K562 (cell line): ENCODE data around the gene PEAR1. TPM values are rescaled to one million over a fixed set of nuclear protein-coding genes. Genes with fewer than 3 reads are reported as not detected.

Source experiments
- ASH1L ChIP-seq: fragments of 450-650 bp; IDR thresholded peaks from 2 replicates; pipeline ENCODE4 v1.6.1; 2018; ENCODE audit warnings: borderline replicate concordance, mild to moderate bottlenecking, low read depth; ENCODE audit not compliant: partially characterized antibody
- CBX1 ChIP-seq: sonication (generic); IDR thresholded peaks from 2 replicates; pipeline ENCODE4 v1.6.1; 2016; ENCODE audit warnings: antibody characterized with exemption, low read depth, mild to moderate bottlenecking
- FOXK2 ChIP-seq, 2 experiments: fragments of 450-650 bp; IDR thresholded peaks in 1 of 2; conservative IDR thresholded peaks in 1 of 2; 2 replicates each; pipeline ENCODE4 v1.6.1; 2016; ENCODE audit warnings: low read depth in 2 of 2, mild to moderate bottlenecking in 1 of 2
- HNRNPH1 ChIP-seq: fragments of 200-400 bp; formaldehyde crosslinking; optimal IDR thresholded peaks from 2 replicates; pipeline ENCODE3; 2017; ENCODE audit warnings: low read depth, mild to moderate bottlenecking, low read length, moderate library complexity
- MAZ ChIP-seq, 2 experiments: fragments of 450-650 bp in 1 of 2; sonication (generic) in 1 of 2; formaldehyde crosslinking; IDR thresholded peaks in 1 of 2; conservative IDR thresholded peaks in 1 of 2; 2 replicates each; pipeline versions ENCODE4 v1.4.0 to v1.5.0; 2020; ENCODE audit warnings: mild to moderate bottlenecking in 1 of 2, missing genetic modification reagents in 1 of 2
- MIER1 ChIP-seq: fragments of 450-650 bp; IDR thresholded peaks from 2 replicates; pipeline ENCODE4 v1.6.1; 2016; ENCODE audit warnings: antibody characterized with exemption, mild to moderate bottlenecking, low read depth
- NFRKB ChIP-seq: fragments of 450-650 bp; IDR thresholded peaks from 2 replicates; pipeline ENCODE4 v1.6.1; 2016; ENCODE audit warnings: low read depth
- POLR2H ChIP-seq: IDR thresholded peaks from 2 replicates; pipeline ENCODE4 v1.6.1; 2016; ENCODE audit warnings: missing genetic modification characterization, low read depth, mild to moderate bottlenecking, control low read depth, missing compliant biosample characterization, moderate library complexity
- POLR3G ChIP-seq: IDR thresholded peaks from 2 replicates; pipeline ENCODE4 v1.6.1; 2011; ENCODE audit not compliant: insufficient read length, insufficient replicate concordance; ENCODE audit errors: extremely low read depth
- SMAD2 ChIP-seq: fragments of 150-350 bp; IDR thresholded peaks from 2 replicates; pipeline ENCODE4 v1.6.1; 2014; ENCODE audit warnings: low read depth, mild to moderate bottlenecking, low read length
- TAF1 ChIP-seq: IDR thresholded peaks from 2 replicates; pipeline ENCODE4 v1.6.1; 2011; ENCODE audit warnings: mild to moderate bottlenecking, low read length, moderate library complexity; ENCODE audit not compliant: insufficient read depth, control insufficient read depth, severe bottlenecking; ENCODE audit errors: extremely low read depth
- ZBED1 ChIP-seq: IDR thresholded peaks from 2 replicates; pipeline ENCODE4 v1.6.1; 2014
- ZC3H4 ChIP-seq: sonication (generic); formaldehyde crosslinking; IDR thresholded peaks from 2 replicates; pipeline ENCODE4 v1.9.0; 2021; ENCODE audit warnings: missing genetic modification reagents, borderline replicate concordance
- ZNF140 ChIP-seq: fragments of 250-450 bp; sonication (Bioruptor Pico); IDR thresholded peaks from 2 replicates; pipeline ENCODE4 v1.8.0; 2021; ENCODE audit warnings: moderate library complexity, mild to moderate bottlenecking, inconsistent platforms
- ZNF780A ChIP-seq: fragments of 250-450 bp; sonication (Bioruptor Pico); IDR thresholded peaks from 2 replicates; pipeline ENCODE4 v1.5.0; 2021; ENCODE audit warnings: mild to moderate bottlenecking
- polyA plus RNA-seq, 8 experiments: library from polyadenylated mRNA; depleted of rRNA in 4 of 8; stranded (reverse) in 5 of 8; unstranded in 3 of 8; fragments of >200 nt; fragmentation: Nextera tagmentation in 2 of 8; fragmentation: Illumina TruSeq in 1 of 8; extraction: Ambion mirVana in 2 of 8; extraction: Trizol in 1 of 8; gene quantifications; 2 replicates each; pipeline versions ENCODE4 v1.2.1 to v1.2.3, GENCODE V29; 2011 to 2014; ENCODE audit warnings: inconsistent platforms in 1 of 8, missing spikeins in 1 of 8
- total RNA-seq, 7 experiments: library from RNA; depleted of rRNA in 6 of 7; stranded (reverse); fragments of >200 nt in 6 of 7; fragmentation: Illumina TruSeq in 2 of 7; extraction: Trizol in 2 of 7; gene quantifications; 2 replicates each; pipeline versions ENCODE4 v1.2.1 to v1.2.3, GENCODE V29; 2011 to 2021; ENCODE audit warnings: low replicate concordance in 1 of 7
- TF ChIP-seq, protein P1 (sequence below), 2 experiments: fragments of 450-650 bp in 1 of 2; sonication (generic) in 1 of 2; formaldehyde crosslinking in 1 of 2; IDR thresholded peaks in 1 of 2; conservative IDR thresholded peaks in 1 of 2; 2 replicates each; pipeline versions ENCODE4 v1.6.1 to v1.8.1; 2016 to 2023; ENCODE audit warnings: mild to moderate bottlenecking in 2 of 2, moderate library complexity in 2 of 2, inconsistent platforms in 1 of 2, missing genetic modification reagents in 1 of 2
- TF ChIP-seq, protein P2 (sequence below): fragments of 450-650 bp; IDR thresholded peaks from 2 replicates; pipeline ENCODE4 v1.6.1; 2018; ENCODE audit not compliant: partially characterized antibody
- TF ChIP-seq, protein P3 (sequence below): fragments of 450-650 bp; IDR thresholded peaks from 2 replicates; pipeline ENCODE4 v1.6.1; 2014; ENCODE audit warnings: low read depth, mild to moderate bottlenecking, moderate library complexity, borderline replicate concordance
- TF ChIP-seq, protein P4 (sequence below): sonication (generic); formaldehyde crosslinking; IDR thresholded peaks from 2 replicates; pipeline ENCODE4 v1.8.0; 2022; ENCODE audit warnings: mild to moderate bottlenecking, missing genetic modification reagents
- TF ChIP-seq, protein P5 (sequence below): fragments of 250-450 bp; sonication (Bioruptor Pico); IDR thresholded peaks from 2 replicates; pipeline ENCODE4 v1.9.0; 2021; ENCODE audit warnings: mild to moderate bottlenecking

Gene PEAR1
- total and polyA plus RNA-seq, 9 of the 15 experiments (the other 6 are each of a cell fraction or from before 2014, with no cell fraction given), result 0.87 to 13.9 (median 6.1) TPM

DNA sequence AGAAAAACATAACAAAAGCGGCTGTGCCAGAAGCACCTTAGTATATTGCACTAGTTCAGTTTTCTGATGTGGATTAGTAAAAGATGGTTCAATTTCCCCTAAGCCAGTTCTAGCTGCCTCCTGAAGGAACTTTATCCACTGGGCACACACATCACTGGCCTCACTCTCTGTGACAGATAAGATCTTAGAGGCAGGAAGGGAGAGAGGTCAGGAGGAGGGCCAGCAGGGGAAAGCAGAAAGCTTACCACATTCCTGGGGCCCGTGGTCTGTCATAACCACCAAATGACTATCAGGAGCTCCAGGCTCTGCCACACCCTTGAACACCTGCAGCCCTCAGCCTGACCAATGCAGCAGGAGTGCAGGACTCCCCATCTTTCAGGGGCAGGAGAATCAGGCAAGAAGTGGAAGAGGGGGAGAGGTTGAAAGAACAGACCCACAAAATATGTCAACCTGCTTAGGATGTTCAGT is 64.8 kb downstream of the PEAR1 start (continued):
- no peak for TF ChIP-seq ZNF140 (CRISPR knock-in tag)
- TF ChIP-seq, protein P1, sequence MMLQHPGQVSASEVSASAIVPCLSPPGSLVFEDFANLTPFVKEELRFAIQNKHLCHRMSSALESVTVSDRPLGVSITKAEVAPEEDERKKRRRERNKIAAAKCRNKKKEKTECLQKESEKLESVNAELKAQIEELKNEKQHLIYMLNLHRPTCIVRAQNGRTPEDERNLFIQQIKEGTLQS (IDR thresholded peaks at IDR 0.05), result peak; percentile 63; the same call in 1 of the 2 replicates
- TF ChIP-seq, protein P1 (CRISPR knock-in tag; conservative IDR thresholded peaks at IDR 0.05), result no peak
- TF ChIP-seq ZC3H4 (CRISPR knock-in tag), result no peak
- TF ChIP-seq POLR2H (tag), result no peak
- no peak for TF ChIP-seq MIER1
- TF ChIP-seq MAZ (CRISPR knock-in tag; conservative IDR thresholded peaks at IDR 0.05 in 1 of 2, IDR thresholded peaks at IDR 0.05 in 1 of 2), result peak; percentile 78 to 82; a peak in 3 of 4 replicates
- no peak for TF ChIP-seq HNRNPH1
- TF ChIP-seq CBX1, result no peak
- TF ChIP-seq, protein P2, sequence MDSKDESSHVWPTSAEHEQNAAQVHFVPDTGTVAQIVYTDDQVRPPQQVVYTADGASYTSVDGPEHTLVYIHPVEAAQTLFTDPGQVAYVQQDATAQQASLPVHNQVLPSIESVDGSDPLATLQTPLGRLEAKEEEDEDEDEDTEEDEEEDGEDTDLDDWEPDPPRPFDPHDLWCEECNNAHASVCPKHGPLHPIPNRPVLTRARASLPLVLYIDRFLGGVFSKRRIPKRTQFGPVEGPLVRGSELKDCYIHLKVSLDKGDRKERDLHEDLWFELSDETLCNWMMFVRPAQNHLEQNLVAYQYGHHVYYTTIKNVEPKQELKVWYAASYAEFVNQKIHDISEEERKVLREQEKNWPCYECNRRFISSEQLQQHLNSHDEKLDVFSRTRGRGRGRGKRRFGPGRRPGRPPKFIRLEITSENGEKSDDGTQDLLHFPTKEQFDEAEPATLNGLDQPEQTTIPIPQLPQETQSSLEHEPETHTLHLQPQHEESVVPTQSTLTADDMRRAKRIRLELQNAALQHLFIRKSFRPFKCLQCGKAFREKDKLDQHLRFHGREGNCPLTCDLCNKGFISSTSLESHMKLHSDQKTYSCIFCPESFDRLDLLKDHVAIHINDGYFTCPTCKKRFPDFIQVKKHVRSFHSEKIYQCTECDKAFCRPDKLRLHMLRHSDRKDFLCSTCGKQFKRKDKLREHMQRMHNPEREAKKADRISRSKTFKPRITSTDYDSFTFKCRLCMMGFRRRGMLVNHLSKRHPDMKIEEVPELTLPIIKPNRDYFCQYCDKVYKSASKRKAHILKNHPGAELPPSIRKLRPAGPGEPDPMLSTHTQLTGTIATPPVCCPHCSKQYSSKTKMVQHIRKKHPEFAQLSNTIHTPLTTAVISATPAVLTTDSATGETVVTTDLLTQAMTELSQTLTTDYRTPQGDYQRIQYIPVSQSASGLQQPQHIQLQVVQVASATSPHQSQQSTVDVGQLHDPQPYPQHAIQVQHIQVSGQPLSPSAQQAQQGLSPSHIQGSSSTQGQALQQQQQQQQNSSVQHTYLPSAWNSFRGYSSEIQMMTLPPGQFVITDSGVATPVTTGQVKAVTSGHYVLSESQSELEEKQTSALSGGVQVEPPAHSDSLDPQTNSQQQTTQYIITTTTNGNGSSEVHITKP, result peak; percentile 25
- TF ChIP-seq, protein P3, sequence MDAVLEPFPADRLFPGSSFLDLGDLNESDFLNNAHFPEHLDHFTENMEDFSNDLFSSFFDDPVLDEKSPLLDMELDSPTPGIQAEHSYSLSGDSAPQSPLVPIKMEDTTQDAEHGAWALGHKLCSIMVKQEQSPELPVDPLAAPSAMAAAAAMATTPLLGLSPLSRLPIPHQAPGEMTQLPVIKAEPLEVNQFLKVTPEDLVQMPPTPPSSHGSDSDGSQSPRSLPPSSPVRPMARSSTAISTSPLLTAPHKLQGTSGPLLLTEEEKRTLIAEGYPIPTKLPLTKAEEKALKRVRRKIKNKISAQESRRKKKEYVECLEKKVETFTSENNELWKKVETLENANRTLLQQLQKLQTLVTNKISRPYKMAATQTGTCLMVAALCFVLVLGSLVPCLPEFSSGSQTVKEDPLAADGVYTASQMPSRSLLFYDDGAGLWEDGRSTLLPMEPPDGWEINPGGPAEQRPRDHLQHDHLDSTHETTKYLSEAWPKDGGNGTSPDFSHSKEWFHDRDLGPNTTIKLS, result peak; percentile 53; the same call in 1 of the 2 replicates
- no peak for TF ChIP-seq POLR3G
- TF ChIP-seq ZBED1, result peak; percentile 83
- no peak for TF ChIP-seq NFRKB
- no peak for TF ChIP-seq ASH1L
- TF ChIP-seq FOXK2 (conservative IDR thresholded peaks at IDR 0.05 in 1 of 2, IDR thresholded peaks at IDR 0.05 in 1 of 2; ENCODE audit: low read depth in 2 of 2), result no peak
- TF ChIP-seq SMAD2, result no peak
- TF ChIP-seq TAF1, result peak; percentile 29
- TF ChIP-seq, protein P4, sequence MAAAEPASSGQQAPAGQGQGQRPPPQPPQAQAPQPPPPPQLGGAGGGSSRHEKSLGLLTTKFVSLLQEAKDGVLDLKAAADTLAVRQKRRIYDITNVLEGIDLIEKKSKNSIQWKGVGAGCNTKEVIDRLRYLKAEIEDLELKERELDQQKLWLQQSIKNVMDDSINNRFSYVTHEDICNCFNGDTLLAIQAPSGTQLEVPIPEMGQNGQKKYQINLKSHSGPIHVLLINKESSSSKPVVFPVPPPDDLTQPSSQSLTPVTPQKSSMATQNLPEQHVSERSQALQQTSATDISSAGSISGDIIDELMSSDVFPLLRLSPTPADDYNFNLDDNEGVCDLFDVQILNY (CRISPR knock-in tag), result no peak
- TF ChIP-seq, protein P5, sequence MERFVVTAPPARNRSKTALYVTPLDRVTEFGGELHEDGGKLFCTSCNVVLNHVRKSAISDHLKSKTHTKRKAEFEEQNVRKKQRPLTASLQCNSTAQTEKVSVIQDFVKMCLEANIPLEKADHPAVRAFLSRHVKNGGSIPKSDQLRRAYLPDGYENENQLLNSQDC (CRISPR knock-in tag), result no peak
- no peak for TF ChIP-seq ZNF780A (CRISPR knock-in tag)
